Measurements from ENCODE around the gene CORO2A.

DNA sequence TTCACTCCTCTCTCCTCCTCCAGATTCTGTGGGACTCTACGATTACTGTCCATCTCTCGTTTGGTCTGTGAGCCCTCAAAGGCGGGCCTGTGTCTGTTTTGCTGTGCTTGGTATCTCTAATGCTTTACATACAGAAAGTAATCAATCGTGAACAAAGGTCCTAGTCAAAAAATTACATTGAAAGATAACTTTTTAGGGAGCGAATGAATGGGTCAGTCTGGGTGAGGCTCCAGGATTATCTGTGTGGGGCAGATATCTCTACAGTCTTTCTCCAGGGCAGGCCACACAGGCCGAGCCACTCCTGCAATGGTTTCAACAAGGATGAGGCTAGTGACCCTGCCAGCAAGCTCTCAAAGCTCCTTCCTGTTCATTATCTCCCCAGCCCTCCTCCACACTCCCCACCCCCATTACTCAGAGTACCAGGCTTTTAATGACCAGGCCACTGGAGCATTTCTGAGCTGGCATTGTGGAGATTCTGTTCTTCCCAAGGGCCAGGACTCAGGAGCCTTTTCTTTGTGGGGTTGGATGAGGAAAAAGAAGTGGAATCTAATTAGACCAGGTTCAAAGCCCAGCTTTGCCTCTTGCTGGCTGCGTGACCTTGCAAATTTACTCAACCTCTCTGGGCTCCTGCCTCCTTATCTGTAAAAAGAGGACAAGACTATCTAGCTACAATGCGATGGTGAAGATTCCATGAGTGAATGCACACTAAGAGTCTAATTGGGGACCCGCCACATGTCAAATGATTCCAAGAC is 10.2 kb downstream of the CORO2A start:
- TF ChIP-seq POLR2AphosphoS5 (IDR thresholded peaks at IDR 0.05) = no peak
- TF ChIP-seq, protein P1, sequence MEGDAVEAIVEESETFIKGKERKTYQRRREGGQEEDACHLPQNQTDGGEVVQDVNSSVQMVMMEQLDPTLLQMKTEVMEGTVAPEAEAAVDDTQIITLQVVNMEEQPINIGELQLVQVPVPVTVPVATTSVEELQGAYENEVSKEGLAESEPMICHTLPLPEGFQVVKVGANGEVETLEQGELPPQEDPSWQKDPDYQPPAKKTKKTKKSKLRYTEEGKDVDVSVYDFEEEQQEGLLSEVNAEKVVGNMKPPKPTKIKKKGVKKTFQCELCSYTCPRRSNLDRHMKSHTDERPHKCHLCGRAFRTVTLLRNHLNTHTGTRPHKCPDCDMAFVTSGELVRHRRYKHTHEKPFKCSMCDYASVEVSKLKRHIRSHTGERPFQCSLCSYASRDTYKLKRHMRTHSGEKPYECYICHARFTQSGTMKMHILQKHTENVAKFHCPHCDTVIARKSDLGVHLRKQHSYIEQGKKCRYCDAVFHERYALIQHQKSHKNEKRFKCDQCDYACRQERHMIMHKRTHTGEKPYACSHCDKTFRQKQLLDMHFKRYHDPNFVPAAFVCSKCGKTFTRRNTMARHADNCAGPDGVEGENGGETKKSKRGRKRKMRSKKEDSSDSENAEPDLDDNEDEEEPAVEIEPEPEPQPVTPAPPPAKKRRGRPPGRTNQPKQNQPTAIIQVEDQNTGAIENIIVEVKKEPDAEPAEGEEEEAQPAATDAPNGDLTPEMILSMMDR (IDR thresholded peaks at IDR 0.05 in 8 of 11, conservative IDR thresholded peaks at IDR 0.05 in 3 of 11) = no peak

Measured in spleen (tissue), 7 donors.